HG03039 (cell line): Measurements from ENCODE around the gene LGMN.

Experiments used
- ATAC-seq: cut with Tn5 transposase; IDR thresholded peaks from one replicate; pipeline ENCODE4 v1.9.1; 2021; ENCODE audit warnings: mild to moderate bottlenecking, moderate library complexity; ENCODE audit not compliant: unreplicated experiment

Gene LGMN

GRCh38 chr14:92679246-92679645 lies 69.2 kb downstream of the LGMN start:
- ATAC-seq = no peak

- ATAC-seq = no peak
Observed at GRCh38 chr14:92678766-92679165, 69.7 kb downstream of the LGMN start.

- ATAC-seq = no peak
Observed at GRCh38 chr14:92677955-92678354, 70.5 kb downstream of the LGMN start.

DNA sequence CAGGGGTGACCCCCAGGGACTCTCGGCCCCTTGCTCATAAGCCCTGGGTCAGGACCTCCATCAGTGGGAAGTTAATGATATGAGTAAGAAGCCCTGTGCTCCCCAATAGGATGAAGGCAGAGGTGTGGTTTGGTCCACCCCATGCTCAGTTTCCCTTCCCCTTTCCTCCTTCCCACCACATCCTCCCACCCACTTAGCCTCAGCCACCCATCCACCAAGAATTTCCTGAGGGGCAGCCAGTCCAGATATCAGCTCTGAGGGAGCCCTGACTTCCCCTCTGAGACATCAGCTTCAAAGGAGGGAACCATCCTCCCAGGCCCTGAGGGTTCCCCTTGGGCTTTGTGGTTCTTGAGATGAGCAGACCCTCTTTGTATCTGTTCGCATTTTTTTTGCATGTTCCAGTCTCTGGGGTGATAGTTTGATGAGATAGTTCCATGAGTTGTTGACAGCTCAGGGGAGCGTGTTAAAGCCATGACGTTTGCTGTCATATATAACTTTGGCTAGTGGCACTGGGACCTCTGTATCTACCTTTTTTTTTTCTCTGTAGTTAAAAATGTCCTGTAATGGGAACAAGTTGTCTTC lies 71.2 kb downstream of the LGMN start:
- ATAC-seq = peak; percentile 71

GRCh38 chr14:92676403-92677086 lies 71.9 kb downstream of the LGMN start:
- ATAC-seq = no peak

- ATAC-seq = no peak
Observed at GRCh38 chr14:92675976-92676375, 72.5 kb downstream of the LGMN start.

- ATAC-seq = no peak
Observed at GRCh38 chr14:92675421-92675820, 73.0 kb downstream of the LGMN start.

GRCh38 chr14:92673601-92674150 lies 74.8 kb downstream of the LGMN start:
- no peak for ATAC-seq

DNA sequence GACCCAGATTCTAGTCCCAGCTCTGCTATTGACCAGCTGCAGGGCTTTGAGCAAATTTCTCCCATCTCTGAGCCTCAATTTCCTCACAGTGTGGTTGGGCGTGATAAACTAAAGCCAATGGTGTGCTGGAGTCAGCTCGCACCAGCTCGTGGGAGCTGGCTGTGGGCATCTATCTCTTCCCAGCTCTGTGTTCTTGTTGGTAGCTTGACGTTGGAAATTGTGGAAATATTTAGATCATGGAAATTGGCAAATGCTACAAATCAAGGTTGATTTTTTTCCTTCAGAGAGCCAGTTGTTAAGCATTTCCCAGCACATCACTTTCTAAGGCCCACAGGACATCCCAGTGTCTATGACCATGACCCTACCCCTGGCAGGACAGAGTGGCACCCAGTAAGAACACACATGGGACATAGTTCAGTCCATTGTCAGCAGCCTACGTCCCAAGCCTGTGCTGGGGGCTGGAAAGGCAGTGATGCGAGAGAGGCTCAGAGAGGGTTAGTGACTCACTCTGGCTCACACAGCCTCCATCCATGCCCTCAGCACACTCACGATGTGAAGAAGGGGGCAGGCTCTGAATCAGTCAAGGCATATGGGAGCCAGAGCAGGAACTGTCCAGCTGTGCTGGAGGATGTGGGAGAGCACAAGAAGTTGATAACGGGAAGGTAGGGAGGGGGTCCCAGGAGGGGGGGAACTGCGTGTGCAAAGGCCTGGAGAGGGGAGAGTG lies 77.6 kb downstream of the LGMN start:
- no peak for ATAC-seq

DNA sequence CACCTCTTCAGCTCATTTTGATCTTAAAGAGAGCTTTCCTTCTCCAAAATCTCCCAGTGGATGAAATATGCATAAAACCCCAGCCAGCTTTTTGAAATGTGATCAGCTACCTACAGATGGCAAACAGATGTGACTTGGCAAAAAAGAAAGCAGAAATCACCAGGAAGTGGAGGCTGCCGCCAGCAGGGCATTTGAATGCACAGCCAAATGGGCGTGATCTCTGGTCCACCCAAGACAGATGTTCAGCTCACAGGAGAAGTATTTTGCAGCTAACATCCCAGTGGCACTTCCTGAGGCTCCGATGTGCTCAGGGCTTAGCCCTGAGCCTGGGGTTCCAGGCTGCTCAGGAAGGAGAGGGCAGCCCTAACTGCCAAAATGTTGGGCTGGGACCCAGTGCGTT lies 78.3 kb downstream of the LGMN start:
- ATAC-seq = no peak

- ATAC-seq = no peak
Observed at GRCh38 chr14:92668276-92668973, 80.0 kb downstream of the LGMN start.

DNA sequence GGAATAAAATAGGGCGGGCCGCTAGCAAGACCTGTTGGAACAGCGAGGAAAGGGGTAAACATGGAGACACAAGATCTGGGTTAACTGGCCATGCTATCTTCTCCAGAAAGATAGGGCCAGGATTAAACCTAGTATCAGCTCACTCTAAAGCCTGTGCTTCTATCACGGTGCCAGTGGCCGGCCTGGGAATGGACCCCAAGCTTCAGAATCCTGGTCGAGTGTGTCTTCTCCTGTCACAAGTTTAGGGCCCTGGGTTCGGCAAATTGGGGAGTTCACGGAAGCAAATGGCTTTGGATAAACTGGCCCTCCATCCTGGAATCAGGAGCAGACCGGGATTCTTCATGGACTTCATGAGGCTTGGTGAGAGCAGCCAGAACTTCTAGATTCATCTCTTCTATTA lies 82.2 kb downstream of the LGMN start:
- ATAC-seq = no peak

DNA sequence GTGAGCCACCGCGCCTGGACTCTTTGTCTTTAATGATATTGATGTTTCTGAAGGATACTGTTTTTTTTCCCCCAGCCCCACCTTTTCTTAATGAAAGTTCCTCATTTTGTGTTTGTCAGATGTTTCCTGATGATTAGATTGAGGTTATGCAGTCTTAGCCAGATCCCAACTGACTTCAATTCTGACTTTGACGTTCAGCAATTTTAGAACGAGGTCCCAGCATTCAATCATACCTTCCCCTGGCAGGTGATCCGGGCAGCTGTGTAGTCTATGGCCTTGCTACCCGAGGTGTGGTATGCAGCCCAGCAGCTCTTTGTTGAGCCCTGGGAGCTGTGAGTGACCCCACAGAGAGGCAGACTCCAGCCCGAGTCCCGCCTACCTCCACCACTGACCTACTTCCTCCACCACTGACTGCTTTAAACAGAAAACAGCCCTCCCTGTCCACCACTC lies 82.7 kb downstream of the LGMN start:
- no peak for ATAC-seq

DNA sequence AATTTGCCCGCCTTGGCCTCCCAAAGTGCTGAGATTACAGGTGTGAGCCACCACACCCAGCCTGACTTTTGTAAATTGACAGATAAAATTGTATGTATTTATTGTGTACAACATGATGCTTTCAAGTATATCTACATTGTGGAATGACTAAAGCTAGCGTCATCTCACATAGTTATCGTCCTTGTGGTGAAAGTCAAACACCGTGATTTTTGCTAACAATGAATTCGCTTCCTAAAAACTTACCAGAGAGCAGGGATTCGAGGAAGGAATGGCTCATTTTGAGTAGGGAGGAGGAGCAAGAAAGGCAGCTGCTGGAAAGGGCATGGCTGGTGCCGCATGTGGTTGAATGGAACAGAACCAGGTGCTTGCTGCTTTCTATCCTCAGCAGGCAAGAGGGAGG lies 85.4 kb downstream of the LGMN start:
- ATAC-seq = no peak

GRCh38 chr14:92660571-92660970 lies 87.9 kb downstream of the LGMN start:
- no peak for ATAC-seq

DNA sequence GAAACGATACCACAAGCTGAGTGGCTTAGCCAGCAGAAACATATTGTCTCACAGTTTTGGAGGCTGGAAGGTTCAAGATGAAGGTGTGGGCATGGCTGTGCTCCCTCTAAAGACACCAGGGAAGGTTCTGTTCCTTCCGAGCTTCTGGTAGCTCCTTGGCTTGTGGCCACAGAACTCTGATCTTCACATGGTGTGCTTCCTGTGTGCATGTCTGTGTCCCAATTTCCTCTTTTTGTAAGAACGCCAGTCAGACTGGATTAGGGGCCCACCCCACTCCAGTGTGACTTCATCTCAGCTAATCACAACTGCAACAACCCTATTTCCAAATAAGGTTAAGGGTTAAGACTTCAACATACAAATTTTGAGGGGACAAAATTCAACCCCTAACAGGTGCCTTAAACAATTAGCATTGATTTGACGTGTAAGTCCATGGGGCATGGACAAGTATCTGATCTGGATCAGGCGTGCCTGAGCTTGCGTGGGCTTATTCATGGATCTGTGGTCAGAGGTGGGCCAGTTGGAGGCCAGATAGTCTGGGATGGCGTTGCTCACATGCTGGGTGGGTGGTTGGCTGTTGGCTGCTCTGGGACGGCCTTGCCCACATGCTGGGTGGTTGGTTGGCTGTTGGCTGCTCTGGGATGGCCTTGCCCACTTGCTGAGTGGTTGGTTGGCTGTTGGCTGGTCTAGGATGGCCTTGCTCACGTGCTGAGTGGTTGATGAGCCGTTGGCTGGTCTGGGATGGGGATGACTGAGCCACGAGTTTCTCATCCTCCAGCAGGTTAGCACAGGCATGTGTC lies 88.5 kb downstream of the LGMN start:
- no peak for ATAC-seq

DNA sequence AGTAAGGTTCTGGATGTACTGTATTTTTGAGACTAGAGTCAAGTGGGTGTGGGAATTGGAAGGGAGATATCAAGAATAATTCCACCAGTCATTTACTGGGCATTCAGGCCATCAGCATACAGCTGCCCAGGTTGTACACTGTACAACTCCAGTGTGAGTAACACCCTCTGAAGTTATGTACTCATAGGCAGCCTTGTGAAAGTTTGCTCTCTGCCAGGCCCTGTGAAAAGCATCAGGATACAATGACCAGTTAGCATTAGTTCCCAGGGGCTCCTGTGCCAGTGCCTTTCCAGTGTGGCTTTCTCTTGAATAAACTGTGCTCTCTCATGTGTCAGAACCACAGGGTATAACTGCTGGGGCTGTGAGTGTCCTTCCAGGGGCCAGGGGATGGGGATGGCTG lies 89.7 kb downstream of the LGMN start:
- ATAC-seq = no peak

DNA sequence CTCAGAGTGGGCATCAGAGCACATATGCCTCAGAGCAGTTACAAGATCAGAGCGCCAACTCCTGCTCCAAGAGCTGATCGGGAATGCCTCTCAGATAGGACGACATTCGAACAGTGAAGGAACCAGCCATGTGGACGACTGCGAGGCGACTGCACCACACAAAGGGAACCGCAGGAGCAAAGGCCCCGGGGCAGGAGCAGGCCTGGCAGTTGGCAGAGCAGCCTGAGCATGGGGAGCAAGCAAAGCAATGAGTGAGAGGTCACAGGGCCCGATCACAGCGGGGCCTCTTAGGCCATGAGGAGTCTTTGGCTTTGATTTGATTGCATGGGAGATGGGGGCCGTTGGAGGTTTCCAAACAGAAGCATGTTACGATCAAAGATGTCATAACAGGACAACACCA lies 90.3 kb downstream of the LGMN start:
- no peak for ATAC-seq

GRCh38 chr14:92657457-92658142 lies 90.8 kb downstream of the LGMN start:
- no peak for ATAC-seq
